Measurements from ENCODE around the gene TNFAIP8. TPM values are rescaled to one million over a fixed set of nuclear protein-coding genes. Genes with fewer than 3 reads are reported as not detected.

The TNFAIP8 gene
- total RNA-seq, 1 experiment from 2014 or later, result 24.1 TPM

DNA sequence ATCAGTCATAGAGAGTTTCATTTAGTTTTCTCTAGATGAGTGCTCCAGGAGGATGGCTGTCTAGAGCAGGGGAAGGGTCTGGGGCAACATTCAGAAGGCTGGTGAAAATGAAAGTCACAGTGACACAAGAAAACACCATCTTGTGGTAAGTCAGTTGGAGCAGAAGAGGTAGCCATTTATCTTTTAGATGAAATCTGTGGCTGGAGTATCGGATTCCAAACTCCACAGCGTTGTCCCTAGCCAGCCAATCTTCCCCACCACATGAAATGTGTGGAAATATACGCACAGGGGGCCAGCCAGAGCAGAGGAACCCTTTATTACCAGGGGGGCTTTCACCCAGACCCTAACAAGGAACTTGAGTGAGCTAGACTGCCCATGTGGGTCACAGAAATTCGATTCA lies 15.9 kb upstream of the TNFAIP8 start:
- H3K27ac Mint-ChIP-seq, result no peak overlapping the region
- H3K27me3 Mint-ChIP-seq (ENCODE audit: low read depth), result no peaks in the 10 kb centered on the region
- H3K9me3 Mint-ChIP-seq, result no peaks in the 10 kb centered on the region
- ATAC-seq (no peak), DNase-seq (ENCODE audit: low spot score) (no peak)
- no peaks in the 10 kb centered on the region for H3K36me3 Mint-ChIP-seq
- ChIA-PET POLR2A (interaction anchor here (0.8 kb wide), 1 partner anchor 16 kb away, joined by 3 read pairs; the partner anchor contains the start of gene TNFAIP8), CTCF (no interaction called here)
- no peak for TF ChIP-seq JUN (CRISPR knock-in tag; IDR thresholded peaks at IDR 0.05)
- no peak for TF ChIP-seq ZNF671 (CRISPR knock-in tag; IDR thresholded peaks at IDR 0.05)
- no peak for TF ChIP-seq RORB (CRISPR knock-in tag; IDR thresholded peaks at IDR 0.05)
- TF ChIP-seq, protein P1, sequence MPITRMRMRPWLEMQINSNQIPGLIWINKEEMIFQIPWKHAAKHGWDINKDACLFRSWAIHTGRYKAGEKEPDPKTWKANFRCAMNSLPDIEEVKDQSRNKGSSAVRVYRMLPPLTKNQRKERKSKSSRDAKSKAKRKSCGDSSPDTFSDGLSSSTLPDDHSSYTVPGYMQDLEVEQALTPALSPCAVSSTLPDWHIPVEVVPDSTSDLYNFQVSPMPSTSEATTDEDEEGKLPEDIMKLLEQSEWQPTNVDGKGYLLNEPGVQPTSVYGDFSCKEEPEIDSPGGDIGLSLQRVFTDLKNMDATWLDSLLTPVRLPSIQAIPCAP (CRISPR knock-in tag; IDR thresholded peaks at IDR 0.05), result no peak
- TF ChIP-seq KAT7 (CRISPR knock-in tag; IDR thresholded peaks at IDR 0.05; ENCODE audit: borderline replicate concordance), result no peak
- no peak for TF ChIP-seq MXD4 (CRISPR knock-in tag; IDR thresholded peaks at IDR 0.05; ENCODE audit: borderline replicate concordance)
- no peak for TF ChIP-seq ELF4 (CRISPR knock-in tag; IDR thresholded peaks at IDR 0.05; ENCODE audit: low read depth)
- no peak for TF ChIP-seq HMGXB4 (CRISPR knock-in tag; IDR thresholded peaks at IDR 0.05)
- TF ChIP-seq SMAD3 (CRISPR knock-in tag; IDR thresholded peaks at IDR 0.05; ENCODE audit: borderline replicate concordance), result no peak
- TF ChIP-seq SOX15 (CRISPR knock-in tag; IDR thresholded peaks at IDR 0.05), result no peak
- no peak for TF ChIP-seq MYBL2 (CRISPR knock-in tag; IDR thresholded peaks at IDR 0.05)
- TF ChIP-seq NR3C1 (CRISPR knock-in tag; conservative IDR thresholded peaks at IDR 0.05; ENCODE audit: low read depth), result no peak
- TF ChIP-seq USF1 (CRISPR knock-in tag; IDR thresholded peaks at IDR 0.05), result no peak
- TF ChIP-seq, protein P2, sequence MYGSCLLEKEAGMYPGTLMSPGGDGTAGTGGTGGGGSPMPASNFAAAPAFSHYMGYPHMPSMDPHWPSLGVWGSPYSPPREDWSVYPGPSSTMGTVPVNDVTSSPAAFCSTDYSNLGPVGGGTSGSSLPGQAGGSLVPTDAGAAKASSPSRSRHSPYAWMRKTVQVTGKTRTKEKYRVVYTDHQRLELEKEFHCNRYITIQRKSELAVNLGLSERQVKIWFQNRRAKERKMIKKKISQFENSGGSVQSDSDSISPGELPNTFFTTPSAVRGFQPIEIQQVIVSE (CRISPR knock-in tag; IDR thresholded peaks at IDR 0.05; ENCODE audit: borderline replicate concordance), result no peak
- no peak for TF ChIP-seq ZNF263 (CRISPR knock-in tag; IDR thresholded peaks at IDR 0.05; ENCODE audit: low read depth)
- no peak for TF ChIP-seq ESRRA (CRISPR knock-in tag; IDR thresholded peaks at IDR 0.05; ENCODE audit: borderline replicate concordance)
- TF ChIP-seq ZNF232 (CRISPR knock-in tag; IDR thresholded peaks at IDR 0.05), result no peak
- TF ChIP-seq, protein P3, sequence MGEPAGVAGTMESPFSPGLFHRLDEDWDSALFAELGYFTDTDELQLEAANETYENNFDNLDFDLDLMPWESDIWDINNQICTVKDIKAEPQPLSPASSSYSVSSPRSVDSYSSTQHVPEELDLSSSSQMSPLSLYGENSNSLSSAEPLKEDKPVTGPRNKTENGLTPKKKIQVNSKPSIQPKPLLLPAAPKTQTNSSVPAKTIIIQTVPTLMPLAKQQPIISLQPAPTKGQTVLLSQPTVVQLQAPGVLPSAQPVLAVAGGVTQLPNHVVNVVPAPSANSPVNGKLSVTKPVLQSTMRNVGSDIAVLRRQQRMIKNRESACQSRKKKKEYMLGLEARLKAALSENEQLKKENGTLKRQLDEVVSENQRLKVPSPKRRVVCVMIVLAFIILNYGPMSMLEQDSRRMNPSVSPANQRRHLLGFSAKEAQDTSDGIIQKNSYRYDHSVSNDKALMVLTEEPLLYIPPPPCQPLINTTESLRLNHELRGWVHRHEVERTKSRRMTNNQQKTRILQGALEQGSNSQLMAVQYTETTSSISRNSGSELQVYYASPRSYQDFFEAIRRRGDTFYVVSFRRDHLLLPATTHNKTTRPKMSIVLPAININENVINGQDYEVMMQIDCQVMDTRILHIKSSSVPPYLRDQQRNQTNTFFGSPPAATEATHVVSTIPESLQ (CRISPR knock-in tag; IDR thresholded peaks at IDR 0.05), result no peak
- H3K4me1 Mint-ChIP-seq, result peaks cover 48% of the 10 kb centered on the region
- no peak overlapping the region for H3K4me3 Mint-ChIP-seq

GRCh38 chr5:119340597-119341218 lies 15.1 kb upstream of the TNFAIP8 start:
- POLR2A ChIA-PET, result interaction anchor here (0.7 to 0.8 kb wide), 2 partner anchors 15 to 380 kb away, joined by 3 to 4 read pairs; partner anchors contain the start of gene TNFAIP8
- Mint-ChIP-seq H3K4me3 (no peak overlapping the region), H3K9me3 (no peaks in the 10 kb centered on the region), H3K27ac (no peak overlapping the region; the same call in 1 of the 2 replicates), H3K27me3 (ENCODE audit: low read depth) (no peaks in the 10 kb centered on the region), H3K36me3 (no peaks in the 10 kb centered on the region), H3K4me1 (peaks cover 51% of the 10 kb centered on the region)
- CTCF ChIA-PET, result no interaction called here
- DNase-seq (ENCODE audit: low spot score) (no peak), ATAC-seq (no peak)
- TF ChIP-seq NFYB (CRISPR knock-in tag; conservative IDR thresholded peaks at IDR 0.05; ENCODE audit: low read depth) (no peak), IRF2 (CRISPR knock-in tag; IDR thresholded peaks at IDR 0.05; ENCODE audit: borderline replicate concordance, low read depth) (no peak), ZNF121 (CRISPR knock-in tag; IDR thresholded peaks at IDR 0.05) (no peak), NR3C1 (CRISPR knock-in tag; conservative IDR thresholded peaks at IDR 0.05; ENCODE audit: low read depth) (no peak), SMAD3 (CRISPR knock-in tag; IDR thresholded peaks at IDR 0.05; ENCODE audit: borderline replicate concordance) (no peak), MYBL2 (CRISPR knock-in tag; IDR thresholded peaks at IDR 0.05) (no peak), E2F5 (CRISPR knock-in tag; IDR thresholded peaks at IDR 0.05) (no peak)
- TF ChIP-seq, protein P4, sequence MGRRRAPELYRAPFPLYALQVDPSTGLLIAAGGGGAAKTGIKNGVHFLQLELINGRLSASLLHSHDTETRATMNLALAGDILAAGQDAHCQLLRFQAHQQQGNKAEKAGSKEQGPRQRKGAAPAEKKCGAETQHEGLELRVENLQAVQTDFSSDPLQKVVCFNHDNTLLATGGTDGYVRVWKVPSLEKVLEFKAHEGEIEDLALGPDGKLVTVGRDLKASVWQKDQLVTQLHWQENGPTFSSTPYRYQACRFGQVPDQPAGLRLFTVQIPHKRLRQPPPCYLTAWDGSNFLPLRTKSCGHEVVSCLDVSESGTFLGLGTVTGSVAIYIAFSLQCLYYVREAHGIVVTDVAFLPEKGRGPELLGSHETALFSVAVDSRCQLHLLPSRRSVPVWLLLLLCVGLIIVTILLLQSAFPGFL (CRISPR knock-in tag; IDR thresholded peaks at IDR 0.05; ENCODE audit: borderline replicate concordance), result no peak
- TF ChIP-seq, protein P5, sequence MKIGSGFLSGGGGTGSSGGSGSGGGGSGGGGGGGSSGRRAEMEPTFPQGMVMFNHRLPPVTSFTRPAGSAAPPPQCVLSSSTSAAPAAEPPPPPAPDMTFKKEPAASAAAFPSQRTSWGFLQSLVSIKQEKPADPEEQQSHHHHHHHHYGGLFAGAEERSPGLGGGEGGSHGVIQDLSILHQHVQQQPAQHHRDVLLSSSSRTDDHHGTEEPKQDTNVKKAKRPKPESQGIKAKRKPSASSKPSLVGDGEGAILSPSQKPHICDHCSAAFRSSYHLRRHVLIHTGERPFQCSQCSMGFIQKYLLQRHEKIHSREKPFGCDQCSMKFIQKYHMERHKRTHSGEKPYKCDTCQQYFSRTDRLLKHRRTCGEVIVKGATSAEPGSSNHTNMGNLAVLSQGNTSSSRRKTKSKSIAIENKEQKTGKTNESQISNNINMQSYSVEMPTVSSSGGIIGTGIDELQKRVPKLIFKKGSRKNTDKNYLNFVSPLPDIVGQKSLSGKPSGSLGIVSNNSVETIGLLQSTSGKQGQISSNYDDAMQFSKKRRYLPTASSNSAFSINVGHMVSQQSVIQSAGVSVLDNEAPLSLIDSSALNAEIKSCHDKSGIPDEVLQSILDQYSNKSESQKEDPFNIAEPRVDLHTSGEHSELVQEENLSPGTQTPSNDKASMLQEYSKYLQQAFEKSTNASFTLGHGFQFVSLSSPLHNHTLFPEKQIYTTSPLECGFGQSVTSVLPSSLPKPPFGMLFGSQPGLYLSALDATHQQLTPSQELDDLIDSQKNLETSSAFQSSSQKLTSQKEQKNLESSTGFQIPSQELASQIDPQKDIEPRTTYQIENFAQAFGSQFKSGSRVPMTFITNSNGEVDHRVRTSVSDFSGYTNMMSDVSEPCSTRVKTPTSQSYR (CRISPR knock-in tag; IDR thresholded peaks at IDR 0.05), result no peak

All from WTC11 (cell line).